SK-MEL-5 (cell line): ENCODE results near the gene TRAF3. TPM values are rescaled to one million over a fixed set of nuclear protein-coding genes. Genes with fewer than 3 reads are reported as not detected.
"Not testable (repeated sequence)": the region's sequence is repeated elsewhere in the genome, so short reads cannot be mapped to it uniquely, and the experiment has no call there.

Experiments used
- DNase-seq: peaks from one replicate; pipeline ENCODE4 v3.0.0-alpha.2; 2016; ENCODE audit warnings: low read depth, low spot score
- in situ Hi-C: cut with HindIII; loops from 2 replicates; pipeline ENCODE4 v1.10.0; 2016; ENCODE audit warnings: low sequenced_read_pairs, high pct_unique_total_duplicates, low pct_unique_long_range_greater_than_20kb
- total RNA-seq: library from RNA; depleted of rRNA; stranded (reverse); fragments of >200 nt; shearing (Covaris generic); gene quantifications from 2 replicates; pipeline ENCODE4 v1.2.3, GENCODE V29; 2014

The TRAF3 gene
- total RNA-seq, 1 experiment from 2014 or later: 23.2 TPM

DNA sequence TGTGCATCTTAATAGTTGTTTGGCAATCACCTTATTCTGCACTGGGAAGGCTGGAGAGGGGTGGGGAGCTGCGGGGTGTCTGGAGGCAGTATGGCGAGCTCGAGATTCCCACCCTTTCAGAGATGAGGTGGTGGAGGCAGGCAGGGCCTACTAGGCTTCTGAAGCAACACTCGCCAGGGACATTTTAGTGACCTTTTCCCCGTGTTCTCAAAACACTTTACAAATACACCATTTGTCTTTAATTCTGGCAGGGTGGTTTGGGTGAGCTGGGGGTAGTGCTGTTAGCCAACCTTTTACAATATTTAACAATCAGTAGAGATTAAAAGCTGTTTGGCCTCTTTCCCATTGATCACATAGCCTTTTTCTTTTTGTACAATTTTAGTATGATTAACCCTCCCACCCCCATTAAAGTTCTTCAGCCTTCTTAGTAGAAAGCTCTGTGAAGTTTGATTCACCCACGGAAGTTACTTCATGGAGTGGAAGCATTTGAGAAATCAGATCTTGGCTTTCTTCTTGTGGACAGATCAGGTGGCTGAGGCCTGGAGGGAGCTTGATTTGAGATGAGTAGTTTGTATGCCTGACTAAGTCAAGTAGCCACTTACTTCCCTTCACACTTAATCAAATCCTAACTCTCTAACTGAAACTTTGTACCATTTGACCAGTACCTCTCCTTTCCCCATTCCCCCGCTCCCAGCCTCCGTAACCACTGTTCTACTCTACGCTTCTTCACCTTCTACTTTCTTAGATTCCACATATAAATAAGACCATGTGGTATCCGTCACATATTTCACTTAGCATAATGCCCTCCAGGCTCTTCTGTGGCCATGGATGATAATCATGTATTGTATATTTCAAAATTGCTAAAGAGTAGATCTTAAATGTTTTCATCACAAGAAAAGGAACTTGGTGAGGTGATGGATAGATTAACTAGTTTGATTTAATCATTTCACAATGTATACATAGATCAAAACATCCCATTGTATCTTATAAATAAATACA lies 41.0 kb downstream of the TRAF3 start:
- DNase-seq: peak; percentile 65
- in situ Hi-C loops: no loop called here

GRCh38 chr14:102819176-102819628 lies 42.0 kb downstream of the TRAF3 start:
- no peak for DNase-seq
- in situ Hi-C loops: no loop called here

GRCh38 chr14:102819747-102820330 lies 42.6 kb downstream of the TRAF3 start:
- no peak for DNase-seq
- in situ Hi-C loops: no loop called here

GRCh38 chr14:102821252-102821651 lies 44.0 kb downstream of the TRAF3 start:
- in situ Hi-C loops: no loop called here

GRCh38 chr14:102822311-102822863 lies 45.1 kb downstream of the TRAF3 start:
- no peak for DNase-seq
- in situ Hi-C loops: no loop called here

More at GRCh38 chr14:102821252-102821651, 44.0 kb downstream of the TRAF3 start:
- DNase-seq: no peak

GRCh38 chr14:102822887-102823286 lies 45.6 kb downstream of the TRAF3 start:
- DNase-seq, in situ Hi-C loops: not testable (repeated sequence)

GRCh38 chr14:102823546-102823945 lies 46.3 kb downstream of the TRAF3 start:
- in situ Hi-C loops: no loop called here

GRCh38 chr14:102824832-102825231 lies 47.6 kb downstream of the TRAF3 start:
- in situ Hi-C loops: no loop called here

More at GRCh38 chr14:102823546-102823945, 46.3 kb downstream of the TRAF3 start:
- no peak for DNase-seq

DNA sequence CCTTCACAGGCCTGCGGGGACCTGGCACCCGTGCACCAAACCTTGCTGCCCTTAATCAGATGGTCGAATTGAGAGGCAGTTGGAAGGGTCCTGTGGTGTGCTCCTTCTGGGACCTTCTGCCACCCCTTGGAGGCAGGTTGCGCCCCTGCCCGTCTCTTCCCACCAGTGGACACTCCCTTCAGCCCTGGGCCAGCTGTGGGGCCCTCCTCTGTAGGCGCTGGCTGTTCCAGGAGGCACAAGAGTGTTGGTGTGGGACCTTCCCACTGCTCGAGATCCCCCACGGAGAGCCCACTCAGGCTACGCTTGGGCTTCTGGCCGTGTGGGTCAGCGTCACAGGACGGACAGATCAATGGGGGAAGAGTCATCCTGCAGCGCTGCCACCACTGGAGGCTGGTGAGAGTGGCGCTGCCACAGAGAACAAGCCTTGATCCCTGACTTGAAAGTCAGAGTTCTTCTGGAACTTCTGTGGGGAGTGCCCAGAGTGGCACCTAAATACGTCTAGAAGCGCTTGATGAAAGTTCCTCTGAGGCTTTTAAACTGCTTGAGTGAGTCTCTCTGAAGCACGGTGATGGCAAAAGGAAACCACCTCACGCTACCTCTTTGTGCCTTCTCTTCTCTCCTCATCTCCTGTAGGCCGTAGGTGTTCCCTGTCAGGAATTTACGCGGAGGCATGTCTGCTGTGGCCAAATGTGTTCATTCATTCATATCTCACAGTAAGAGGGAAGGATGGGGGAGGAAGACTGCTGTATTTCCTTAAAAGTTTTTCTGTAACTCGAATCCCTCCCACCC lies 48.3 kb downstream of the TRAF3 start:
- DNase-seq: no peak
- in situ Hi-C loops: no loop called here

More at GRCh38 chr14:102824832-102825231, 47.6 kb downstream of the TRAF3 start:
- DNase-seq: peak; percentile 93

GRCh38 chr14:102826161-102826560 lies 48.9 kb downstream of the TRAF3 start:
- in situ Hi-C loops: no loop called here
- no peak for DNase-seq

DNA sequence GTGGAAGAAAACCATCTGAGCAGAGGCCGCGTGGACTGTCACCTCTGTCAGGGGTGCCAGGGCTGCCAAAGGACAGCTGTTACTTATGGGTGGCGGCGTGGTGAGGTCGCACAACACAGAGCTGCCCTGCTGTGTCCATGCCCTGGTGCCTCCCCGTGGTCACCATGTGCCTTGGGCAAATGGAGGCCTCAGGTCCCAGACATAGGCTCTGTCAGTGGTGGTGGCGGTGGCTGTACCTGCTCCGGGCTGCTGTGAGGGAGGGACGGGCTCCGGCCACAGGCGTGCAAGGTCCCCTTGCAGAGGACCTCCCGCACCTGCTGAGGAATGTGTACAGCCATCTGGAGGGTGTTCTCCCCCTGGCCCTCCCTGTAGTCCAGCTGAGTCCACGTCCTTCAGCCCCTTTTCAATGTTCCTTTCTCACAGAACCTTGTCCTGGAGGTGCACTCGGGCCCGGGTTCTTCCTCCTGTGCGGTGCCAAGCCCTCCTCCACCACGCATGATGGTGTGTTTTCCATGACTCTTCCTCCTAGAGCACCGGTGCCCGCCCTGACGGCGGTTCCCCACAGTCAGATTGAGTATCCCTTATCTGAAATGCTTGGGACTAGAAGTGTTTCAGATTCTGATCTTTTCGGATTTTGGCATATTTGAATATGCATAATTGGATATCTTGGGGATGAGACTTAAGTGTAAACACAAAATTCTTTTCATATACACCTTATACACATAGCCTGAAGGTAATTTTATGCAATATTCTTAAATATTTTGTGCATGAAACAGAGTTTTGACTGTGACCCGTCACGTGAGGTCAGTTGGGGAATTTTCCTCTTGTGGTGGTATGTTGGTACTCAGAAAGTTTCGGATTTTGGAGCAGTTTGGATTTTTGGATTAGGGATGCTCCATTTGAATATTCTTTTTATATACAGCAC lies 49.8 kb downstream of the TRAF3 start:
- DNase-seq: no peak
- in situ Hi-C loops: no loop called here

DNA sequence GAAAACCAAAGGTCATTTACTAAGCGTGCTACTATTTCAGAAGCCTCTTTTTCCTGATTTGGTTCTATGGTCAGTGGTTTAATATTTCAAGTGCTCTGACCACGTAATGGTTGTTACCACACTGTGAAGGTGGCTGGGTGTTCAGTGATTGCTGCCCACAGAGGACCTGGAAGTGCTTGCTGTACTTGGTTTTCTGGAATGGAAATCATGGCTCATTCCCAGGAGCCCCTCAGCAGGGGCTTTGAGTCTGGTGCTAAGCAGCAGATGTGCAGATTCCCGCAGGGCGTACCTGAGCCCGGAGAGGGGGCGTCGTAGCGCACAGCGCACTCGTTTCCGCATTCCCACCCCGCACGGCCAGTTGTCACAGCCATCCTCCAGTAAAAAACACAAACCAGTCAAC lies 50.5 kb downstream of the TRAF3 start:
- DNase-seq: no peak
- in situ Hi-C loops: no loop called here

- DNase-seq: no peak
- in situ Hi-C loops: no loop called here
These were observed 50.9 kb downstream of the TRAF3 start for GRCh38 chr14:102828151-102828550.

GRCh38 chr14:102829016-102829548 lies 51.8 kb downstream of the TRAF3 start:
- no peak for DNase-seq
- in situ Hi-C loops: no loop called here

DNA sequence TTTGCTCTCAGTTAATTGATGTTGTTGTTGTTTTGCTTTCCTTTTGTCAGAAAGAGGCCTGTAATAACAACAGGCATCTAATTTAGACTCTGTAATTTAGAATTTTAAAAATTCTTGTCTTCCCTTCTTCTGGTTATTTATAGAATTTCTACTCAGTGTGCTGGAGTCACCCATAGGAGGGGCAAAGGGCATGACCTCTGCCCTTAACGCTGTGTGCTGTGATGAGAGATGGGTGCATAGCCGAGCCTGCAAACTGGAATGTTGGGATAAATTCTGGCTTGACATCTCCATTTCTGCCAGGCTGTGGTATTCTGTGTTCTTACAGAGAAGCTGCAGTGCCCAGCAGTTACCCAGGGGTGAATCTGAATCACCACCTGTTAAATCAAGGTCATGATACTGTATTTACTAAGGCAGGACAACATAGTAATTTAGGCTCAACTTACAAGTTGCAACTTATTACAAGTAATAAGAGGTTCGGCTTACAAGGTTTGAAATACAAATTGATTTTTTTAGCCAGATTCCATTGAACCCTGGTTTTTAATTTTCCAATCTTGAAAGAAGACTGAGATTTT lies 53.3 kb downstream of the TRAF3 start:
- in situ Hi-C loops: no loop called here

GRCh38 chr14:102831163-102831804 lies 54.0 kb downstream of the TRAF3 start:
- no peak for DNase-seq
- in situ Hi-C loops: no loop called here

More for the DNA sequence above, 53.3 kb downstream of the TRAF3 start:
- no peak for DNase-seq
